SK-N-SH (cell line): Measurements from ENCODE around the gene FAM151A. TPM values are rescaled to one million over a fixed set of nuclear protein-coding genes. Genes with fewer than 3 reads are reported as not detected.
A peak's percentile ranks its signal among the peaks of the same experiment; 100 is the strongest.

ENCODE experiments used
- CTCF ChIA-PET: fragments of 300-600, 350-600 bp; formaldehyde crosslinking; extraction: SDS; loops from one replicate; lab custom pipeline; 2021; lab: Yijun Ruan, JAX
- POLR2A ChIA-PET: fragments of 350-600 bp; sonication (Branson Sonifier 250); formaldehyde crosslinking; extraction: SDS; loops from one replicate; lab custom pipeline; 2020; ENCODE audit warnings: antibody characterized with exemption, inconsistent platforms; lab: Yijun Ruan, JAX
- DNase-seq: peaks from one replicate; pipeline ENCODE4 v3.0.0; 2012
- H2AFZ ChIP-seq: fragments of 200-600 bp; sonication (generic); 2 replicates; pipeline ENCODE4 v1.8.1; 2016; ENCODE audit warnings: antibody characterized with exemption, mild to moderate bottlenecking, low read depth
- H3F3A ChIP-seq: fragments of 200-600 bp; sonication (generic); replicated peaks from 2 replicates; pipeline ENCODE3; 2016; ENCODE audit warnings: antibody characterized with exemption, mild to moderate bottlenecking; ENCODE audit not compliant: insufficient read depth
- H3K27ac ChIP-seq, 2 experiments: fragments of 200-500 bp in 1 of 2; fragments of 200-600 bp in 1 of 2; sonication (Bioruptor generic) in 1 of 2; sonication (generic), shearing (Covaris generic) in 1 of 2; 2 replicates each; pipeline versions ENCODE4 v1.5.1 to v1.6.1; 2014 to 2016; ENCODE audit warnings: low read depth in 2 of 2, inconsistent platforms in 1 of 2, low read length in 1 of 2, mild to moderate bottlenecking in 1 of 2, mixed read lengths in 1 of 2
- H3K27me3 ChIP-seq: fragments of 200-600 bp; sonication (generic), shearing (Covaris generic); 2 replicates; pipeline ENCODE4 v1.6.1; 2016; ENCODE audit warnings: mixed run types; ENCODE audit not compliant: insufficient read depth
- H3K36me3 ChIP-seq, 2 experiments: fragments of 200-500 bp in 1 of 2; fragments of 200-600 bp in 1 of 2; sonication (Bioruptor generic) in 1 of 2; sonication (generic) in 1 of 2; replicated peaks in 1 of 2; 2 replicates each; pipeline versions ENCODE3 to v1.5.1; 2014 to 2016; ENCODE audit warnings: low read length in 1 of 2, mild to moderate bottlenecking in 1 of 2; ENCODE audit not compliant: insufficient read depth in 2 of 2, control insufficient read depth in 1 of 2
- H3K4me1 ChIP-seq, 2 experiments: fragments of 200-500 bp in 1 of 2; fragments of 200-600 bp in 1 of 2; sonication (Bioruptor generic) in 1 of 2; sonication (generic), shearing (Covaris generic) in 1 of 2; 2 replicates each; pipeline versions ENCODE4 v1.5.1 to v1.6.1; 2014 to 2016; ENCODE audit warnings: low read depth in 1 of 2, low read length in 1 of 2, mixed run types in 1 of 2; ENCODE audit not compliant: insufficient read depth in 2 of 2, control insufficient read depth in 1 of 2
- H3K4me2 ChIP-seq: fragments of 200-600 bp; sonication (generic), shearing (Covaris generic); 2 replicates; pipeline ENCODE4 v1.6.1; 2017; ENCODE audit warnings: mixed run types
- H3K4me3 ChIP-seq, 2 experiments: fragments of 200-500 bp in 1 of 2; fragments of 200-600 bp in 1 of 2; sonication (Bioruptor generic) in 1 of 2; sonication (generic), shearing (Covaris generic) in 1 of 2; 2 replicates each; pipeline versions ENCODE4 v1.5.1 to v1.8.1; 2014 to 2016; ENCODE audit warnings: low read depth in 2 of 2, inconsistent platforms in 1 of 2, low read length in 1 of 2, mild to moderate bottlenecking in 1 of 2, mixed read lengths in 1 of 2, moderate library complexity in 1 of 2
- H3K79me2 ChIP-seq: fragments of 200-600 bp; sonication (generic); 2 replicates; pipeline ENCODE4 v1.8.1; 2017; ENCODE audit warnings: mild to moderate bottlenecking; ENCODE audit not compliant: insufficient read depth
- H3K9ac ChIP-seq: fragments of 200-600 bp; sonication (generic); 2 replicates; pipeline ENCODE4 v1.6.1; 2017; ENCODE audit warnings: mixed run types
- H3K9me2 ChIP-seq: fragments of 200-600 bp; sonication (generic); 2 replicates; pipeline ENCODE4 v1.6.1; 2017; ENCODE audit warnings: mixed run types
- H3K9me3 ChIP-seq: fragments of 200-600 bp; sonication (generic); 2 replicates; pipeline ENCODE4 v1.6.1; 2017; ENCODE audit warnings: mixed run types, mild to moderate bottlenecking, moderate library complexity
- H4K20me1 ChIP-seq: fragments of 200-600 bp; sonication (generic); 2 replicates; pipeline ENCODE4 v1.6.1; 2017; ENCODE audit warnings: mild to moderate bottlenecking, mixed run types; ENCODE audit not compliant: insufficient read depth
- CHD2 ChIP-seq: fragments of 150-350 bp; IDR thresholded peaks from 2 replicates; pipeline ENCODE4 v1.6.1; 2018; ENCODE audit warnings: low read length; ENCODE audit not compliant: partially characterized antibody
- EP300 ChIP-seq, 2 experiments: IDR thresholded peaks; 2 replicates each; pipeline versions ENCODE4 v1.4.0 to v1.6.1; 2012; ENCODE audit warnings: borderline replicate concordance in 1 of 2, low read depth in 1 of 2, low read length in 1 of 2
- GATA2 ChIP-seq: sonication (generic); formaldehyde crosslinking; IDR thresholded peaks from 2 replicates; pipeline ENCODE4 v1.5.0; 2020; ENCODE audit warnings: mild to moderate bottlenecking, missing genetic modification reagents
- JUND ChIP-seq: IDR thresholded peaks from 2 replicates; pipeline ENCODE4 v1.4.0; 2012
- MXI1 ChIP-seq: IDR thresholded peaks from 2 replicates; pipeline ENCODE4 v1.6.1; 2012; ENCODE audit warnings: mild to moderate bottlenecking, low read depth, low read length, improper control_type of control experiment
- NRF1 ChIP-seq: IDR thresholded peaks from 2 replicates; pipeline ENCODE4 v1.6.1; 2012; ENCODE audit warnings: low read depth, mild to moderate bottlenecking, low read length
- RAD21 ChIP-seq: IDR thresholded peaks from 2 replicates; pipeline ENCODE4 v1.6.1; 2012; ENCODE audit warnings: mild to moderate bottlenecking, low read length
- SMC3 ChIP-seq: IDR thresholded peaks from 2 replicates; pipeline ENCODE4 v1.6.1; 2012; ENCODE audit warnings: low read depth, low read length, improper control_type of control experiment
- TCF12 ChIP-seq: IDR thresholded peaks from 2 replicates; pipeline ENCODE4 v1.4.0; 2012
- WGBS: methylation state at CpG from one replicate; pipeline ENCODE4 v1.1.6; 2017; ENCODE audit warnings: low lambda C conversion rate; 5-methylcytosine and 5-hydroxymethylcytosine counted together
- polyA plus RNA-seq, 3 experiments: library from polyadenylated mRNA; depleted of rRNA; stranded (reverse); fragments of >200 nt; gene quantifications; 2 replicates each; pipeline ENCODE4 v1.2.3, GENCODE V29; 2012
- TF ChIP-seq, protein P1 (sequence below): fragments of 150-350 bp; IDR thresholded peaks from 2 replicates; pipeline ENCODE4 v1.6.1; 2016; ENCODE audit warnings: mild to moderate bottlenecking, low read depth, low read length
- TF ChIP-seq, protein P2 (sequence below): IDR thresholded peaks from 2 replicates; pipeline ENCODE4 v1.6.1; 2012; ENCODE audit warnings: mild to moderate bottlenecking, low read depth, low read length, moderate library complexity
- TF ChIP-seq, protein P3 (sequence below): fragments of 150-350 bp; IDR thresholded peaks from 2 replicates; pipeline ENCODE4 v1.6.1; 2017; ENCODE audit warnings: antibody characterized with exemption, low read length, low read depth, borderline replicate concordance

Gene FAM151A
- polyA plus RNA-seq, 1 of the 3 experiments (the other 2 are of a cell fraction): not detected

DNA sequence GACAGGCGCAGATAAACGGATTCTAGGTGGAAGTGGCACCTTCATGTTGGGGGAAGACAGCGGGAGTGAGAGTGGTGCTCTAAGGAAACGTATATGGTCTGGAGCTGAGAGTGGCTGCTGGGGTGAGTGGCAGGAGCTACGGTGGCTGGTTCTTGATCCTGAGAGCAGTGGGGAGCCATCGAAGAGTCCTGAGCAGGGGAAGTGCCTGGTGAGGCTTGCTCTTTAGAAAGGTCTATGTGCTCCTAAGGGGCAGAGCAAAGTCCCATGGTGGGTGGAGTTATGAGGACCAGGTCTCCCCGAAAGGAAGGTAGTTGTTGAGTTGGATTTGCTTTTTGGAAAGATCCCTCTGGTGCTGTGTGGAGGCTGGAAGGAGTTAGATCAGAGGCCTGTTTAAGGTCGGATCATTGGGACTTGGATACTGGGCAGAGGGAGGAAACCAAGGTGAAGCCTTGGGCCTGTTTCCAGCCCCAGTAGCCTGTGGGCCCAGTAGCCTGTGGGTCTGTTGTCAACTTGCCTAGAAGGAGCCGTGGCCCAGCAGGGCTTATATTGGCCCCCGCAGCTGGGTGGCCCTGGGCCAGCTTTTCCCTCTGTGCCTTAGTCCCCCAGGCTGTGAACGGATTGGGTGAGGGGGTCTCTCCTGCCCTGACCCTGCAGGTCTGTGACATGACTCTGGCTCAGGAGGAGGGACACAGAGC is 42.3 kb downstream of the FAM151A start:
- ChIA-PET CTCF (interaction anchor here (0.9 to 2.2 kb wide), 3 partner anchors 9 to 229 kb away, joined by 3 to 9 read pairs (median 4); partner anchors contain the start of gene ACOT11), POLR2A (interaction anchor here (0.9 to 1.4 kb wide), 4 partner anchors 10 to 33 kb away, joined by 3 to 6 read pairs (median 3); partner anchors contain the start of gene ACOT11)
- TF ChIP-seq MXI1 (no peak), GATA2 (no peak), TCF12 (no peak), SMC3 (no peak)
- Histone ChIP-seq H3K4me1 (peaks cover 7 to 52% of the 10 kb centered on the region in 2 experiments; a peak in 3 of 4 replicates), H3K36me3 (peaks cover 0 to 2% of the 10 kb centered on the region in 2 experiments), H3K27ac (peak overlapping the region in 1 of 2 experiments; percentile 89; a peak in 3 of 4 replicates), H3F3A (no peaks in the 10 kb centered on the region), H3K27me3 (no peaks in the 10 kb centered on the region), H4K20me1 (no peaks in the 10 kb centered on the region), H3K4me3 (no peak overlapping the region), H3K4me2 (no peak overlapping the region), H3K9me3 (no peaks in the 10 kb centered on the region), H3K9ac (no peak overlapping the region; the same call in 1 of the 2 replicates), H2AFZ (no peak overlapping the region), H3K9me2 (no peaks in the 10 kb centered on the region), H3K79me2 (no peaks in the 10 kb centered on the region)
- WGBS: 87% methylated on average over 10 of the region's 11 CpGs
- DNase-seq: no peak

DNA sequence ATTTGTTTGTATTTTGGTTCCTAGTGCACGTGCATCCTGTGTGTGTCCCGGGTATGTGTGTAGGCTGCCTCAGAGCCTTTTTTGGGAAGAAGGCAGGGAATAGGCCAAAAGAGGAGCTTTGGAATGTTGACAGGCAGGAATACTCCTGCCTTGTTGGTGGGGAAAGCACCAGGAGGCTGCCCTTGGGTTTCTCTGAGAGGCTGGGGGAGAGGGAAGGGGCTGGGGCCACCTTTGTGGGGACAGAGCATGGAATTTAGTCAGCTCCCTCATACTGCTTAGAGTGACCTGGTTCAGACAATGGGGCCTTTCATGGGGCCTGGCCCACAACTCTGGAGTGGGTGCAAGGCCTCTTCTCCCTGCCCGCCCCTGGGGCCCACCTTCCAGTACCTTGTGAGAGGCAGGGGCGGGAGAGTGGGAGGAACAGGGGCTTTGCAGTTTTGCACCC is 44.0 kb downstream of the FAM151A start:
- no peak for TF ChIP-seq JUND
- TF ChIP-seq GATA2: no peak
- TF ChIP-seq, protein P1, sequence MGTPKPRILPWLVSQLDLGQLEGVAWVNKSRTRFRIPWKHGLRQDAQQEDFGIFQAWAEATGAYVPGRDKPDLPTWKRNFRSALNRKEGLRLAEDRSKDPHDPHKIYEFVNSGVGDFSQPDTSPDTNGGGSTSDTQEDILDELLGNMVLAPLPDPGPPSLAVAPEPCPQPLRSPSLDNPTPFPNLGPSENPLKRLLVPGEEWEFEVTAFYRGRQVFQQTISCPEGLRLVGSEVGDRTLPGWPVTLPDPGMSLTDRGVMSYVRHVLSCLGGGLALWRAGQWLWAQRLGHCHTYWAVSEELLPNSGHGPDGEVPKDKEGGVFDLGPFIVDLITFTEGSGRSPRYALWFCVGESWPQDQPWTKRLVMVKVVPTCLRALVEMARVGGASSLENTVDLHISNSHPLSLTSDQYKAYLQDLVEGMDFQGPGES: no peak
- TF ChIP-seq, protein P2, sequence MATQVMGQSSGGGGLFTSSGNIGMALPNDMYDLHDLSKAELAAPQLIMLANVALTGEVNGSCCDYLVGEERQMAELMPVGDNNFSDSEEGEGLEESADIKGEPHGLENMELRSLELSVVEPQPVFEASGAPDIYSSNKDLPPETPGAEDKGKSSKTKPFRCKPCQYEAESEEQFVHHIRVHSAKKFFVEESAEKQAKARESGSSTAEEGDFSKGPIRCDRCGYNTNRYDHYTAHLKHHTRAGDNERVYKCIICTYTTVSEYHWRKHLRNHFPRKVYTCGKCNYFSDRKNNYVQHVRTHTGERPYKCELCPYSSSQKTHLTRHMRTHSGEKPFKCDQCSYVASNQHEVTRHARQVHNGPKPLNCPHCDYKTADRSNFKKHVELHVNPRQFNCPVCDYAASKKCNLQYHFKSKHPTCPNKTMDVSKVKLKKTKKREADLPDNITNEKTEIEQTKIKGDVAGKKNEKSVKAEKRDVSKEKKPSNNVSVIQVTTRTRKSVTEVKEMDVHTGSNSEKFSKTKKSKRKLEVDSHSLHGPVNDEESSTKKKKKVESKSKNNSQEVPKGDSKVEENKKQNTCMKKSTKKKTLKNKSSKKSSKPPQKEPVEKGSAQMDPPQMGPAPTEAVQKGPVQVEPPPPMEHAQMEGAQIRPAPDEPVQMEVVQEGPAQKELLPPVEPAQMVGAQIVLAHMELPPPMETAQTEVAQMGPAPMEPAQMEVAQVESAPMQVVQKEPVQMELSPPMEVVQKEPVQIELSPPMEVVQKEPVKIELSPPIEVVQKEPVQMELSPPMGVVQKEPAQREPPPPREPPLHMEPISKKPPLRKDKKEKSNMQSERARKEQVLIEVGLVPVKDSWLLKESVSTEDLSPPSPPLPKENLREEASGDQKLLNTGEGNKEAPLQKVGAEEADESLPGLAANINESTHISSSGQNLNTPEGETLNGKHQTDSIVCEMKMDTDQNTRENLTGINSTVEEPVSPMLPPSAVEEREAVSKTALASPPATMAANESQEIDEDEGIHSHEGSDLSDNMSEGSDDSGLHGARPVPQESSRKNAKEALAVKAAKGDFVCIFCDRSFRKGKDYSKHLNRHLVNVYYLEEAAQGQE: no peak
- TF ChIP-seq, protein P3, sequence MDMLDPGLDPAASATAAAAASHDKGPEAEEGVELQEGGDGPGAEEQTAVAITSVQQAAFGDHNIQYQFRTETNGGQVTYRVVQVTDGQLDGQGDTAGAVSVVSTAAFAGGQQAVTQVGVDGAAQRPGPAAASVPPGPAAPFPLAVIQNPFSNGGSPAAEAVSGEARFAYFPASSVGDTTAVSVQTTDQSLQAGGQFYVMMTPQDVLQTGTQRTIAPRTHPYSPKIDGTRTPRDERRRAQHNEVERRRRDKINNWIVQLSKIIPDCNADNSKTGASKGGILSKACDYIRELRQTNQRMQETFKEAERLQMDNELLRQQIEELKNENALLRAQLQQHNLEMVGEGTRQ: no peak
- no peak for TF ChIP-seq RAD21
- TF ChIP-seq EP300 (IDR thresholded peaks at IDR 0.05; ENCODE audit: borderline replicate concordance in 1 of 2, low read depth in 1 of 2, low read length in 1 of 2): no peak
- TF ChIP-seq NRF1: no peak
- TF ChIP-seq CHD2: no peak
- Histone ChIP-seq H3K4me2 (no peak overlapping the region), H3K36me3 (no peaks in the 10 kb centered on the region), H4K20me1 (no peaks in the 10 kb centered on the region), H2AFZ (no peak overlapping the region), H3K79me2 (no peaks in the 10 kb centered on the region), H3K27me3 (no peaks in the 10 kb centered on the region), H3K9ac (no peak overlapping the region), H3K4me3 (no peak overlapping the region), H3K27ac (no peak overlapping the region), H3K9me2 (no peaks in the 10 kb centered on the region), H3F3A (no peaks in the 10 kb centered on the region), H3K4me1 (peaks cover 7 to 50% of the 10 kb centered on the region in 2 experiments; a peak in 3 of 4 replicates), H3K9me3 (no peaks in the 10 kb centered on the region)
- no peak for DNase-seq
- ChIA-PET CTCF (interaction anchor here (1.1 kb wide), 2 partner anchors 14 to 29 kb away, joined by 3 read pairs; no protein-coding TSS in a partner anchor), POLR2A (interaction anchor here (0.7 to 0.9 kb wide), 2 partner anchors 31 to 48 kb away, joined by 3 to 4 read pairs; no protein-coding TSS in a partner anchor)
- WGBS: 92% methylated on average over 4 of the region's 4 CpGs
